NCI-H82 treated with DMSO at 0.1 percent for 48 hours (cell line): Measurements from ENCODE around the gene PRDX3.

Source experiments
- DNase-seq: peaks from one replicate; lab custom pipeline; 2025; ENCODE audit not compliant: unreplicated experiment; lab: John Stamatoyannopoulos, UW

The PRDX3 gene

DNA sequence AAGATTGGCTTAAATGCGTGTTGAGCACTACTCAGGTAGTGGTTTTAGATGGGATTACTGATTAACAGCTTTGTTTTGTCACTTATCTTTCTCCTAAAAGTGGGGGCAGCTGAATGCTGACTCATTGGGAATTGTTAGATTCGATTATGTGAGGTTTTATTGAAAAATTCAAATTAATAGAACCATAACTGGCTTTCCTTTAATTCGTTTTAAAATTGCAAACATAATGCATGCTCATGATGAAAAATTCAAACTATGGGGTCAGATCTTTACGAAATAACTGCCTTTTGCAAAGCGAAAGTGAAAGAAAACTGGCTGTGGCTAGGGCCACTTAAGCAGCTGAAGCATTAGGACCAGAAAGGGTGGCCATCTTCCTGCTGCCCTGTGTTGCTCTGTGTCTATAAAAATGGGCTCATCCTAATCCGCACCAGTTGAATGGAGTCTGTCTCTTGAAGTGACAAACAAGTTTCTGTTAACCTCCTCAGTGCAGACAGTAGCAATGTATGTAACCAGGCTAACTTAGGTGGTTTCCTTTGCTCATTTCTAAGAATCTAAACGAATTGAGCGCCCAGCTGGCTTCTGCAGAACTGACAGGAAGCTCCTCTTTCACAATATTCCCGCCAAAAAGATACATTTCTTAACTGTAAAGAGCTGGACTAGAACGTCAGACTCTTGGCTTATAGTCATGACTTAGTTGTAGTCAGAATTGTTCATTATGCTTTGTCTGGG lies 46.9 kb downstream of the PRDX3 start:
- DNase-seq: no peak

DNA sequence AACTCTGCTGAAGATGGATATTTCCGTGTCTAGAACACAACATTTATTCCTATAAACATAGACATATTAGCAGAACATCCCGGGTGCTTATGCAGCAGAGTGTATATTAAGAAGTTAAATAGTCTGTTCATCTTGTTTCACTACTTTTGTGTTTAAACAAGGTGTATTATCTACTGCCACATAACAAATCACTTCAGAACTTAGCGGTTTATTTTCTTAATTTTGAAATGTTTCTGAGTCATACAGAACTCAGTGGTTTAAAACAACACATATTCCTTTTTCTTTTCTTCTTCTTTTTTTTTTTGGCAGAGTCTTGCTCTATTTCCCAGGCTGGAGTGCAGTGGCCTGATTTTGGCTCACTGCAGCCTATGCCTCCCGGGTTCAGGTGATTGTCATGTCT lies 48.9 kb downstream of the PRDX3 start:
- no peak for DNase-seq

DNA sequence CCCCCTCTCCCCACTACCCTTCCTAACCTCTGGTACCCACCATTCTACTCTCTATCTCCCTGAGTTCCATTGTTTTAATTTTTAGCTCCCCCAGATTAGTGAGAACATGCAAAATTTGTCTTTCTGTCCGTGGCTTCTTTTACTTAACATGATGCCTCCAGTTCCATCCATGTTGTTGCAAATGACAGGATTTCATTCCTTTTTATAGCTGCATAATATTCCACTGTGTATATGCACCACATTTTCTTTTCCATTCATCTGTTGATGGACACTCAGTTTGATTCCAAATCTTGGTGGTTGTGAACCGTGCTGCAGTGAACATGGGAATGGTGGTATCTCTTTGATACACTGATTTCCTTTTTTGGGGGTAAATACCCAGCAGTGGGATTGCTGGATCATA lies 52.7 kb downstream of the PRDX3 start:
- no peak for DNase-seq

DNA sequence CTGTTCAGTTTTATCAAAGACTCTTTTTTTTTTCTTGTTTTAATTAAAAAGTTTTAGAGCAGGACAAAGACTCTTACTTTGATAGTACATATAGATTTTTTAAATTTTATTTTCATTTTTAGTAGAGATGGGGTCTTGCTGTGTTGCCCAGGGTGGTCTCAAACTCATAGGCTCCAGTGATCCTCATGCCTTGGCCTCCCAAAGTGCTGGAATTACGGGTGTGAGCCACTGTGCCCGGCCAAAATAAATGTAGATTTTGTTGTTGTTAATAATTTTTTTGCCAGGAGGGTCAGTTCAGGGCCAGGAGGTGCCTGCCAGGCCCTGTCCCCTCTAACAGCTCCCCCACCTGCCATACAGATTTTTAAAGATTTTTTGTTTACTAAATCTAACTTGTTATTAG lies 57.7 kb downstream of the PRDX3 start:
- no peak for DNase-seq

DNA sequence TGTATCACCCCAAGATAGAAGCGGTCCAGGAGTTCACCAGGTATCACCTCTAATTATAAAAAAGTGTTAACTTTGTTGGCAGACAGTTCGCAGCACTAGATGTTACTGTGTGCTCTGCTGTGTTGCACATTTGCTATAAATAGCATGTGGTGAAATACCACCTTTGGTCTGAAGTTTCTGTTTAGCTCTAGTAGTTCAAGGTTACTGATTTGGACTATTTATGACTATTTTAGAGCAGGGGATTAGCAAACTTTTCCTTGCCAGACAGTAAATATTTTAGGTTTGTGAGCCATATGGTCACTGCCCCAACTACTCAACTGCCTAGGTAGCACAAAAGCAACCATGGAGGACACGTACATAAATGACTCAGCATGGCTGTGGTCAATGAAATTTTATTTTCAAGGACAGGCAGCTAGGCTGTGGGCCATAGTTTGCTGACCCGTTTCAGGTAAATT lies 58.2 kb downstream of the PRDX3 start:
- DNase-seq: no peak

DNA sequence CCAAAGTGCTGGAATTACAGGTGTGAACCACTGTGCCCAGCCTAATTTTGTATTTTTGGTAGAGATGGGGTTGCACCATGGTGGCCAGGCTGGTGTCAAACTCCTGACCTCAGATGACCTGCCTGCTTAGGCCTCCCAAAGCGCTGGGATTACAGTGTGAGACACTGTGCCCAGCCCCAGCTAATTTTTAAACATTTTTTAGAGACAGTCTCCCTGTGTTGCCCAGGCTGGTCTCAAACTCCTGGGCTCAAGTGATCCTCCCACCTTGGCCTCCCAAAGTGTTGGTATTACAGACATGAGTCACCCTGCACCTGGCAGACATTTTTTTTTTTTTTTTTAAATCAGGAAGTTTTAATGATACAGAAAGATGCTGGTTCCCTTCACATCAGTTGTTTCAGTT lies 59.2 kb downstream of the PRDX3 start:
- no peak for DNase-seq

DNA sequence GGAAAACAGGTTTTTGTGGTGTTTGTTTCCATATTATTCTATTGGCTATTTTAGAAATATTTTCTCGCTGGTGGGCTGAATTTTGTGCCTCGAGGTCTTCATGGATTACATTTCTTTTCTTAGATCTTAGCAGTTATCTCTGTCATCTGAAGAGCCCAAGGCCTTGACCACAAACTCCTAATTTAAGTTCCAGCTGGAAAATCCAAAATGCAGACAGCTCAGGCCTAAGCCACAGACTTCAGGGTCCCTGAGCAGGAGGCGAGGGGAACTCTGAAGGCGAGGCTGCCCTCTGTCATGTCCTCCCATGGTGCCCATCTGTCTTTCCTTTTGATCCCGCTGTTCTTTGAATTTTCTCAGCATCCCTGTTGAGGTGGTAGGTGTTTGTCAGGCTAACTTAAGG lies 60.4 kb downstream of the PRDX3 start:
- no peak for DNase-seq
